ENCODE data around the gene ZNF408.
"Not testable (repeated sequence)": the region's sequence is repeated elsewhere in the genome, so short reads cannot be mapped to it uniquely, and the experiment has no call there.

Gene ZNF408

DNA sequence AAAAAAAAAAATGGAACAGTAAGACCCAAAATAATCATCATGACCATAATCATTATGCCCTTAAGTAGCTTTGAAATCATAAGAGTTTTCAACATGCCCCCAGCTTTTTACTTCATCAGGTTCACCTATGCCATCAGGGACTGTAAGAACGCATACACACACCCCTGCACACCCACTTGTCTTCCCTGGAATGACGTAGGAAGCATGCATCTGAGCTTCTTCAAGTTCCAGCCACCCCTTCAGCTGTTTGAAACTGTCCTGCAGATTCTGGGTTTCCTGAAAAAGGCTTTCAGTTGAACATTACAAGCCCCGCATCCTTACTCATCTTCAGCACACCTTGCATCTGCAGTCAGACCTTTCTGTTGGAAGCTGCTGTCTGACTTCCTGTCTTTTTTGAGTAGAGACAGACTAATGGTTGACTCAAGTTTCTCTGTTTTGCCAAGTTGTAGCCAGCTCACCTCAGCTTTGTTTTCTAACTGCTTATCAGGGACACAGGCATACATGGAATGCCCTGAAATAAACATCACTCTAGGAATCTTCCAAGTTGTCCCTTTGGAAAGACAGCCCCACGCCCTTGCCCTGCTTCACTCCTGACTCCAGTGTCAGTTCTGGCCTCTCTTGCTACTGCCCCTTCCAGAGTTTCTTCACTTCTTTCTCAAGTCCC, 37.4 kb upstream of the ZNF408 start:
- TF ChIP-seq ZFX (IDR thresholded peaks at IDR 0.05; ENCODE audit: borderline replicate concordance): no peak
- TF ChIP-seq, protein P1, sequence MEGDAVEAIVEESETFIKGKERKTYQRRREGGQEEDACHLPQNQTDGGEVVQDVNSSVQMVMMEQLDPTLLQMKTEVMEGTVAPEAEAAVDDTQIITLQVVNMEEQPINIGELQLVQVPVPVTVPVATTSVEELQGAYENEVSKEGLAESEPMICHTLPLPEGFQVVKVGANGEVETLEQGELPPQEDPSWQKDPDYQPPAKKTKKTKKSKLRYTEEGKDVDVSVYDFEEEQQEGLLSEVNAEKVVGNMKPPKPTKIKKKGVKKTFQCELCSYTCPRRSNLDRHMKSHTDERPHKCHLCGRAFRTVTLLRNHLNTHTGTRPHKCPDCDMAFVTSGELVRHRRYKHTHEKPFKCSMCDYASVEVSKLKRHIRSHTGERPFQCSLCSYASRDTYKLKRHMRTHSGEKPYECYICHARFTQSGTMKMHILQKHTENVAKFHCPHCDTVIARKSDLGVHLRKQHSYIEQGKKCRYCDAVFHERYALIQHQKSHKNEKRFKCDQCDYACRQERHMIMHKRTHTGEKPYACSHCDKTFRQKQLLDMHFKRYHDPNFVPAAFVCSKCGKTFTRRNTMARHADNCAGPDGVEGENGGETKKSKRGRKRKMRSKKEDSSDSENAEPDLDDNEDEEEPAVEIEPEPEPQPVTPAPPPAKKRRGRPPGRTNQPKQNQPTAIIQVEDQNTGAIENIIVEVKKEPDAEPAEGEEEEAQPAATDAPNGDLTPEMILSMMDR (IDR thresholded peaks at IDR 0.05): no peak

DNA sequence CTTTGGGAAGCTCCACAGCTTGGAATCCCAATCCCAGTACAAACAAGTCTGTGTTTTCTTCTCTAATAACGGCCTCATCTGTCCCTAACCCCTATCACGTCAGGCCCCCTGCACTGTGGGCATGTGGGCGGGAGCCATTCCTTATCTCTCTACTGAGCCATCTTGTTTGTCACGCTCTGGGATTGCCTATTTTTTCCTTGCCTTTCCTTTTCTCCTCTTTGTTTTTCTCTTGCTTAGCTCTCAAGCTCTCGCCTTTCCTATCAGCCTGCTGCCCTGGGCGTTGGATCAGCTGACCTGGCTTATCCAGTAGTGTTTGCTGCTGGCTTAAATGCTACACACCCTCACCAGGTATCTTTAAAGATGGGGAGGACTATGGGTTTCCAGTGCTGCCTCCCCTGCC, 36.2 kb upstream of the ZNF408 start:
- no peak for TF ChIP-seq ZFX (IDR thresholded peaks at IDR 0.05; ENCODE audit: borderline replicate concordance)
- TF ChIP-seq, protein P1 (IDR thresholded peaks at IDR 0.05): no peak

More for the DNA sequence above, 37.4 kb upstream of the ZNF408 start:
- H3K27ac ChIP-seq: no peak overlapping the region

DNA sequence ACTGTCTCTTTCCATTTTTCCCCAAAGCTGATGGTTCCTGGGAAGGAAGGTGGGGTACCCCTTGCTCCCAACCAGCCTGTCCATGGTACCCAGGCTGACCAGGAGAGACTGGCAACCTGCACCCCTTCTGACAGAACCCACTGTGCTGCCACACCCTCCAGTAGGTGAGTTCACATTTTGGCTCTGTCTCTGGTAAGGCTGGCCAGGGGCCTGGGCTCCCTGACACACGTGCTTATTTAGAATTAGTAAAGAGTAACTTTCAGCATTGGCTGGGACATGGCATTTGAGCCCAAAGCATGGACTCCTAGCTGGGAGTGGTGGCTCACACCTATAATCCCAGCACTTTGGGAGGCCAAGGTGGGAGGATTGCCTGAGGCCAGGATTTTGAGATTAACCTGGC, 35.5 kb upstream of the ZNF408 start:
- no peak for TF ChIP-seq ZFX (IDR thresholded peaks at IDR 0.05; ENCODE audit: borderline replicate concordance)
- TF ChIP-seq, protein P1 (IDR thresholded peaks at IDR 0.05): no peak
- H3K27ac ChIP-seq: no peak overlapping the region

More for the DNA sequence above, 36.2 kb upstream of the ZNF408 start:
- no peak overlapping the region for H3K27ac ChIP-seq

DNA sequence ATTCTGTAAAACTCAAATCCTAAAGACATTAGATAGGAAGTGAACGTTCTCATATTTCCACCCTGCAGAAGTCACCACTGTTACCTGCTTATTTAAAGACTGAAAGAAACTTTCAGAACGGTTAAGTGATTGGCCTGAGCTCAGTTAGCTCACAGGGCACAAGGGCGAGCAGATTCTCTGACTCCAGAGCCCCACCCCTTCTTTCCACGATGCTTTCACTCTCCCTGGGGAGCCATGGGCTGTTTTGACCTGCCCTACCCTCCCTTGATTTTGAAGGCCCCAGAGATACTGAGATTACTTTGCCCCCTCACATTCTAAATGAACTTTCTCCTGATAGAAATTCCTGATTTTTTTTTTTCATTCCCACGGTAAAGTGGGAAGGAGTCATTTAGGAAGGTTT, 34.3 kb upstream of the ZNF408 start:
- H3K27ac ChIP-seq: no peak overlapping the region
- no peak for TF ChIP-seq ZFX (IDR thresholded peaks at IDR 0.05; ENCODE audit: borderline replicate concordance)
- TF ChIP-seq, protein P1 (IDR thresholded peaks at IDR 0.05): no peak

DNA sequence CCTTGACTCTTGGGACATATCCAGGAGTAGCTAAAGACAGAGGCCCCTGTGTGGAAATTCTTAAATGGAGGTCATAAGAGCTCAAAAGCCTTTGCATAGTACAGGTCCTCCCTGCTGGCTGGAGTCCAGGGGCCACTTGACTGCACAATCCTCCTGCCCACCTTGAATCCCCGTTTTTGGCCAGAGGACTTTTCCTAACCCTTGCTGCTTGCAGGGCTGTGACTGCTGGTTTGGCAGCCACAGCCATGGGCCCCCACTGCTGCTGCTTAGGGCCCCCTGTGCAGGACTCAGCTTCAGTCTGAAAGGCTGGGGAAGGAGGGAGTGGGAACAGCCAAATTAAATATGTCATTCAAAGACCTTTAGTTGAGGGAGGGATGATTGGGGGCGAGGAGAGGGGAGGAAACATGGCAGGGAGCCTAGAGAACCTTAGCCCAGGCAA, 33.8 kb upstream of the ZNF408 start:
- no peak overlapping the region for H3K27ac ChIP-seq
- TF ChIP-seq, protein P1 (IDR thresholded peaks at IDR 0.05): no peak
- no peak for TF ChIP-seq ZFX (IDR thresholded peaks at IDR 0.05; ENCODE audit: borderline replicate concordance)

DNA sequence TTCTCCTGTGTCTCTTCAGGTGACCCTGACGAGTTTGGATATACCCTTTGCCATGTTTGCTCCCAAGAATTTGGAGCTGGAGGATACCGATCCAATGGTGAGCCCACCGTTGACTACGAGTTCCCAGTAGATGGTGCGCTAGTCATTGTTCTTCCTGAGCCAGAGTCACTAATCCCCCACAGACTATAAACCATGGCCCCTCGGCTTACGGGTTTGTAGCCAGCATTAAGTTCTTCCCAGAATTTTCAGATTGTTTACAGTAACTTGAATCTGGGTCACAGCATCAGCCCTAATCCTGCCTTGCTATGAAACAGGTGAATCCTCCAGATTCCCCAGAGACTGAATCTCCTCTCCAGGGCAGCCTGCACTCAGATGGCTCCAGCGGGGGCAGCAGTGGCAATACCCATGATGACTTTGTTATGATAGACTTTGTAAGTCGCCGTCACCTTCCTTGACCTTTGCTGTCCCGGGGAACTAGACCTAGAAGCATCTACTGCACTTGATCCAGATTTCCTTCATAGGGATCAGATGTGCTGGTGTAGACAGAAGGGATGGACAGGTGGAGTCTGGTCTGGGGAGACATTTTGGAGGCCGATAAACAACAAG, 32.2 kb upstream of the ZNF408 start:
- TF ChIP-seq ZFX (IDR thresholded peaks at IDR 0.05; ENCODE audit: borderline replicate concordance): no peak
- TF ChIP-seq, protein P1 (IDR thresholded peaks at IDR 0.05): no peak
- H3K27ac ChIP-seq: no peak overlapping the region

DNA sequence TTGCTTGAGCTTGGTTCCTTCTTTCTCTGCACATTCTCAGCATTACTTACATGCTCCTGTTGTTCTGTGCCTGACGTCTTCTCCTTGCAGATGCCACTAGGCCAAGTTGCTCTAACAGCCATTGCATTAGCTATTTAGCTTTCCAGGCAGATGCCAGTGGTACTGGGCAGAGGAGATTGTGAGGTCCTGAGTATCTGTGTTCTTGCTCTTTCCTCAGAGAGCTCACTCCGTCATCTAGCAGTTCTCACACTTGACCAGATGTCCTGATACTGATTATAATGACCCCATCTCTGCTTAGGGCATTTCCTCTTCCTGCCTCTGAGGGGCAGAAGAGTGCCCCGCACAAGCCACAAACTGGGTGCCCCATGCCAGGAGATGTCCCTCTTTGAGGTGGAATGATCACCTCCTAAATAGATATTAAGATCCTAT, 31.1 kb upstream of the ZNF408 start:
- no peak overlapping the region for H3K27ac ChIP-seq
- TF ChIP-seq ZFX (IDR thresholded peaks at IDR 0.05; ENCODE audit: borderline replicate concordance): no peak
- TF ChIP-seq, protein P1 (IDR thresholded peaks at IDR 0.05): peak; percentile 68

DNA sequence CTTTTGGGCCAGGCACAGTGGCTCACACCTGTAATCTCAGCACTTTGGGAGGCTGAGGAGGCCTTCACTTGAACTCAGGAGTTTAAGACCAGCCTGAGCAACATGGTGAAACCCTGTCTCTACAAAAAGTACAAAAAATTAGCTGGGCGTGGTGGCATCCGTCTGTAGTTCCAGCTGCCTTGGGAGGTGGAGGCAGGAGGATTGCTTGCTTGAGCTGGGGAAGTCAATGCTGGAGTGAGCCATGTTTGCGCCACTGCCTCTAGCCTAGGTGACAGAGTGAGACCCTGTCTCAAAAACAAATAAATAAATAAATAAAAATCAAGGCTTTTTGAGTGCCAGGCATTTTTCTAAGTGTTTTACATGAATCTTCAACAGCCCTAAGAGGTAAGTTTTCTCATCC, 30.3 kb upstream of the ZNF408 start:
- H3K27ac ChIP-seq: not testable (repeated sequence)

Measured in 22Rv1 (cell line).